Ishikawa (cell line): Measurements from ENCODE around the gene ARL4D.

Source experiments
- CEBPB ChIP-seq: IDR thresholded peaks from 2 replicates; pipeline ENCODE4 v1.6.1; 2012
- CREB1 ChIP-seq: IDR thresholded peaks from 2 replicates; pipeline ENCODE4 v1.6.1; 2012; ENCODE audit warnings: low read depth
- EGR1 ChIP-seq: IDR thresholded peaks from 2 replicates; pipeline ENCODE4 v1.6.1; 2012
- EP300 ChIP-seq: IDR thresholded peaks from 2 replicates; pipeline ENCODE4 v1.6.1; 2012; ENCODE audit warnings: borderline replicate concordance
- MAX ChIP-seq: IDR thresholded peaks from 2 replicates; pipeline ENCODE4 v1.6.1; 2012
- NFIC ChIP-seq: IDR thresholded peaks from 2 replicates; pipeline ENCODE4 v1.6.1; 2012
- RAD21 ChIP-seq: IDR thresholded peaks from 2 replicates; pipeline ENCODE4 v1.6.1; 2012; ENCODE audit warnings: low read depth
- REST ChIP-seq: IDR thresholded peaks from 2 replicates; pipeline ENCODE4 v1.6.1; 2012; ENCODE audit warnings: low read depth, mild to moderate bottlenecking
- TAF1 ChIP-seq: IDR thresholded peaks from 2 replicates; pipeline ENCODE4 v1.6.1; 2012; ENCODE audit warnings: low read depth, mild to moderate bottlenecking
- TCF12 ChIP-seq: IDR thresholded peaks from 2 replicates; pipeline ENCODE4 v1.6.1; 2012; ENCODE audit warnings: low read depth
- TEAD4 ChIP-seq: IDR thresholded peaks from 2 replicates; pipeline ENCODE4 v1.6.1; 2012
- USF1 ChIP-seq: IDR thresholded peaks from 2 replicates; pipeline ENCODE4 v1.6.1; 2012
- YY1 ChIP-seq: IDR thresholded peaks from 2 replicates; pipeline ENCODE4 v1.6.1; 2012; ENCODE audit warnings: low read depth
- ZBTB7A ChIP-seq: IDR thresholded peaks from 2 replicates; pipeline ENCODE4 v1.6.1; 2012; ENCODE audit warnings: low read depth

- TF ChIP-seq TAF1 (no peak), EGR1 (no peak), CREB1 (no peak), TEAD4 (no peak), YY1 (no peak), MAX (no peak), USF1 (no peak), EP300 (no peak), CEBPB (no peak), TCF12 (no peak), REST (no peak), RAD21 (no peak), ZBTB7A (no peak), NFIC (no peak)
These were observed 39.0 kb downstream of the ARL4D start for GRCh38 chr17:43437756-43438155.
